HFF-Myc (cell line): Measurements from ENCODE around the gene GAR1.

Experiments used
- DNase-seq: peaks from one replicate; pipeline ENCODE4 v3.0.0-alpha.2; 2011; ENCODE audit warnings: low read depth; ENCODE audit errors: extremely low read depth
- H3K4me3 ChIP-seq: replicated peaks from 2 replicates; pipeline ENCODE4 v1.5.1; 2011; ENCODE audit warnings: low read depth, mild to moderate bottlenecking, control low read depth, low read length
- CTCF ChIP-seq: IDR thresholded peaks from 2 replicates; pipeline ENCODE4 v1.5.1; 2012; ENCODE audit warnings: mild to moderate bottlenecking, low read depth, low read length, control low read depth; ENCODE audit errors: missing control alignments

GAR1 gene

GRCh38 chr4:109861916-109862511 is 46.5 kb downstream of the GAR1 start:
- TF ChIP-seq CTCF = no peak
- no peak for DNase-seq

GRCh38 chr4:109864134-109864533 is 48.6 kb downstream of the GAR1 start:
- no peak for TF ChIP-seq CTCF
- H3K4me3 ChIP-seq = no peak overlapping the region
- DNase-seq = no peak

More at GRCh38 chr4:109861916-109862511, 46.5 kb downstream of the GAR1 start:
- H3K4me3 ChIP-seq = no peak overlapping the region

GRCh38 chr4:109870061-109870460 is 54.5 kb downstream of the GAR1 start:
- TF ChIP-seq CTCF = no peak
- DNase-seq = no peak
- no peak overlapping the region for H3K4me3 ChIP-seq

GRCh38 chr4:109872065-109872464 is 56.5 kb downstream of the GAR1 start:
- no peak overlapping the region for H3K4me3 ChIP-seq
- TF ChIP-seq CTCF = no peak
- DNase-seq = no peak

GRCh38 chr4:109872950-109873656 is 57.5 kb downstream of the GAR1 start:
- no peak overlapping the region for H3K4me3 ChIP-seq
- TF ChIP-seq CTCF = no peak
- DNase-seq = no peak

- peak; percentile 16 for DNase-seq
- H3K4me3 ChIP-seq = no peak overlapping the region
- no peak for TF ChIP-seq CTCF
Measured at GRCh38 chr4:109873791-109874514, 58.4 kb downstream of the GAR1 start.
